ENCODE data around the gene FBXL16.

- no peak for TF ChIP-seq EP300 (IDR thresholded peaks at IDR 0.05)
- TF ChIP-seq, protein P1, sequence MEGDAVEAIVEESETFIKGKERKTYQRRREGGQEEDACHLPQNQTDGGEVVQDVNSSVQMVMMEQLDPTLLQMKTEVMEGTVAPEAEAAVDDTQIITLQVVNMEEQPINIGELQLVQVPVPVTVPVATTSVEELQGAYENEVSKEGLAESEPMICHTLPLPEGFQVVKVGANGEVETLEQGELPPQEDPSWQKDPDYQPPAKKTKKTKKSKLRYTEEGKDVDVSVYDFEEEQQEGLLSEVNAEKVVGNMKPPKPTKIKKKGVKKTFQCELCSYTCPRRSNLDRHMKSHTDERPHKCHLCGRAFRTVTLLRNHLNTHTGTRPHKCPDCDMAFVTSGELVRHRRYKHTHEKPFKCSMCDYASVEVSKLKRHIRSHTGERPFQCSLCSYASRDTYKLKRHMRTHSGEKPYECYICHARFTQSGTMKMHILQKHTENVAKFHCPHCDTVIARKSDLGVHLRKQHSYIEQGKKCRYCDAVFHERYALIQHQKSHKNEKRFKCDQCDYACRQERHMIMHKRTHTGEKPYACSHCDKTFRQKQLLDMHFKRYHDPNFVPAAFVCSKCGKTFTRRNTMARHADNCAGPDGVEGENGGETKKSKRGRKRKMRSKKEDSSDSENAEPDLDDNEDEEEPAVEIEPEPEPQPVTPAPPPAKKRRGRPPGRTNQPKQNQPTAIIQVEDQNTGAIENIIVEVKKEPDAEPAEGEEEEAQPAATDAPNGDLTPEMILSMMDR (IDR thresholded peaks at IDR 0.05), result no peak
- no peak for TF ChIP-seq POLR2AphosphoS5 (IDR thresholded peaks at IDR 0.05)
- no peak for TF ChIP-seq POLR2A (IDR thresholded peaks at IDR 0.05)
Measured at GRCh38 chr16:710500-711075, 5.0 kb upstream of the FBXL16 start.

All from suprapubic skin (tissue), 4 donors.